GM11168 (cell line): ENCODE results near the gene KCNK2.

ENCODE experiments used
- in situ Hi-C: fragments of 300-500 bp; cut with MboI; formaldehyde crosslinking; loops from one replicate; pipeline ENCODE4 v1.12.0; 2022; ENCODE audit warnings: low sequenced_read_pairs; ENCODE audit not compliant: unreplicated experiment

The KCNK2 gene

GRCh38 chr1:215087603-215088002, 5.1 kb downstream of the KCNK2 start:
- in situ Hi-C loops: no loop called here

DNA sequence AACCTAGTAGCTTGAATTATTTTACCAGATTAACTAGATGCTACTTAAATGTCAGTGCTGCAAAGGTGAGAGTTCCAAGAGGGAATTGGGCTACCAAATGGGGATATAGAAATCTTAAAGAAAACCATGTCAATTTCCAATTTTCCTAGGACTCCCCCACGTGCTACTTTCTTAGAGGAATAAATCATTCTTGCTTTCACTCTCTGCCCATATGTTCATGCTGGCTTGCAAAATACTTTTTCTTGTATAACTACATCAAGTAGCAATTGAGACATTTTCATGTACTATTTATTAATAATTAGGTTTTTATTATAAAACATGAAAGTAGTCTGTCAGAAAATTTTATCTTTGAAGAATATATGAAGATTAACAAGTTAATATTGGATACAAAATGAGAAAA, 11.8 kb downstream of the KCNK2 start:
- in situ Hi-C loops: no loop called here

GRCh38 chr1:215095524-215095923, 13.0 kb downstream of the KCNK2 start:
- in situ Hi-C loops: no loop called here

- in situ Hi-C loops: no loop called here
These were observed 19.0 kb downstream of the KCNK2 start for GRCh38 chr1:215101511-215101910.

- in situ Hi-C loops: no loop called here
These were observed 21.7 kb downstream of the KCNK2 start for GRCh38 chr1:215104283-215104682.

GRCh38 chr1:215106067-215106466, 23.5 kb downstream of the KCNK2 start:
- in situ Hi-C loops: no loop called here

- in situ Hi-C loops: no loop called here
These were observed 26.6 kb downstream of the KCNK2 start for GRCh38 chr1:215109171-215109570.

DNA sequence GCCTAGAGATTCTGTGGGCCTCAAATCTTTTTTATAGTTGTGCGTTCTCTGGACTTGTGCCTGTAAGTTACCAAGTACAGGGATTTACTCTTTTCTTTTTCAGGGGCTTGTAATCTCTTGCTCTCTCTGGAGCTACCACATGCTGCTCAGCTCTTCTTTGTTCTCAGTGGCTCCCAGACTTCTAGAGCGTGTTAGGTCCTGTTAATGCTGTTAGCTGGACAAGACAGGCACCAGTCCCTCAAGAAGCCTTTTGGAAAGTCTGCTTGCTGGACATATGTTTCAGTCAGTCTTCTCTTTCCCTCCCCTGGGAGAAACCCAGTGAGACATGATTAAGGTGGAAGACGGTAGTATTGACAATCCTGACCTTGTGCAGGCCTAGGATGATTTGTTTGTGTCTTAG, 29.4 kb downstream of the KCNK2 start:
- in situ Hi-C loops: no loop called here

DNA sequence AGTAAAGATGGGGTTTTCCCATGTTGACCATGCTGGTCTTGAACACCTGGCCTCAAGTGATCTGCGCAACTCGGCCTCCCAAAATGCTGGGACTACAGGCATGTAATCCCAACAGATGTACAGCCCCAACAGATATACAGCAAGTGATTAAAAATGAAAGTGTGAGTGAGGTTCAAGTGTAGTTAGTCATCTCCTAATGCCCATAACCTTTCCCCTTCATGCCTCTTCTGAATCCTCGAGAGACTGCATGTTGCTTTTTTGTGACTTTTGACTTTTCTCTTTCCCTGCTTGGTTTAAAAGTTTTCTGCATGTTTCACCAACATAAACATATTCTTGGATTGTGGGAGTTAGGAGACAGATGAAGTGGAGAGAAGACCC, 31.2 kb downstream of the KCNK2 start:
- in situ Hi-C loops: no loop called here

DNA sequence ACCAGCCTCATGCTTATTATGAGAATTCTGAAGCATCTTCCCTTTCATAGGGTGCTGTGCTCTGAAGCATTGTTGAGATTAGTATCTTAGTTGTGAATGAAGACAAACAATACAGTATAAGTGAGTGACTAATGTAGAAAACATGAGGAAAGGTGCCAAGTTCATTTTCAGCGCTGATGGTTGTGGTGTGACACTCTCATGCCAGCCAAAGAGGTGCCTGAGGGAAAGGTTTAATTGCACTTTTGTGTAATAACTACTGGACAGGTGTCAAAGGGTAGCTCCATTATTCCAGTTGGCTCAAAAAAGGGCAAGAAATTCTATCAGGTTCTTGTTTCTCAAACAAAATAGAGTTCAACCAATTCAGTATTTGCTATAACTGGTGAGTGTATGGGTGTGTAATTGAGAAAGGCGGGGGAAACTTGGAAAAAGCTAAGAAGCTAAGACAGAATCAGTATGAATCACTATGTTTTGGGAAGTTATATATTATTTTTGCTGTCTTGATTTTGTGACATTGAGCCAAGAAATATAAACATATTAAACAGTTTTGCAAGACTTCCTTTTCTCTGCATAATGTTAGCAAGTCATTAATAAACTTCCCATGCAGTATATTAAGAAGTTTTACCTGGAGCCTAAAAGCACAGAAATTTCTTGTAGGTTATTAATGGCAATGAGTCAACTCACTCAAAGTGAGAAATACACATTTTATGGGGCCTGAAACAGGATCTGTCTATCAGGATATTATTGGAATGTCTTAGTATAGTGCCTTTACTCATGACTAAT, 31.8 kb downstream of the KCNK2 start:
- in situ Hi-C loops: no loop called here

- in situ Hi-C loops: no loop called here
These were observed 33.2 kb downstream of the KCNK2 start for GRCh38 chr1:215115760-215116159.

DNA sequence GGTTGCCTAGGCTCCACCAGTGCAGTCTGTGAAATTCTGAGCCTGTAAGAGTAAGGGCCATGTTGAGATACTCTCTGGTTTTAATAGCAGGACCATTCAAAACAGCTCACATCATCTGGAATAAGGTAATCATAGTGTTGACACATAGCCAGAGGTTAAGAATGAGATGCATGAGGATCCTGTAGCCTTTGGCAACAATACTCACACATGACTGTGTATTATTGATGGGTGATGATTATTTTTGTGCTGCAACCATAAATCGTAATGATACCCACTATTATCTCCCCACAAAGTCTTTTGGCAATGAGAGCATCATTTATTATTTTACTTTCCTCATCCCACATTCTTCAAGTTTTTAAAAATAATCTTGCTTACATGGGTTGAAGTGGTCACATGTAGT, 35.5 kb downstream of the KCNK2 start:
- in situ Hi-C loops: no loop called here

DNA sequence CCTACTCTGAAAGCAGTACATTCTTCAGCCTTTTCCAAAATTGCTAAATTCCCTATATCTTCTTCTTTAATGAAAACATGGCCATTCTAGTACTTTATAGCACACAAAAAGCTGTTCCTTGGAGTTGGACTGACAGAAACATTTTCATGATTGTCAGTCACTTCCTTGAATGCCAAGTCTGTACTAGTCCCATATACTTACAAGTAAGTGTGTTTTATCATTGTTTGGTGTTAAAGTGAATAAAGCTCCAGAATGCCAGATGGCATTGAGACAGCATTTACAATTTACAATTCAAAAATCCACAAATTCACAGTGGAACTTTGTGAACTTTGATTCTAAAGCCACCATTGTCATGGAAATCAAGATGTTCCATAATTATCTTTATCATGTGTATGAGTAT, 36.5 kb downstream of the KCNK2 start:
- in situ Hi-C loops: no loop called here

DNA sequence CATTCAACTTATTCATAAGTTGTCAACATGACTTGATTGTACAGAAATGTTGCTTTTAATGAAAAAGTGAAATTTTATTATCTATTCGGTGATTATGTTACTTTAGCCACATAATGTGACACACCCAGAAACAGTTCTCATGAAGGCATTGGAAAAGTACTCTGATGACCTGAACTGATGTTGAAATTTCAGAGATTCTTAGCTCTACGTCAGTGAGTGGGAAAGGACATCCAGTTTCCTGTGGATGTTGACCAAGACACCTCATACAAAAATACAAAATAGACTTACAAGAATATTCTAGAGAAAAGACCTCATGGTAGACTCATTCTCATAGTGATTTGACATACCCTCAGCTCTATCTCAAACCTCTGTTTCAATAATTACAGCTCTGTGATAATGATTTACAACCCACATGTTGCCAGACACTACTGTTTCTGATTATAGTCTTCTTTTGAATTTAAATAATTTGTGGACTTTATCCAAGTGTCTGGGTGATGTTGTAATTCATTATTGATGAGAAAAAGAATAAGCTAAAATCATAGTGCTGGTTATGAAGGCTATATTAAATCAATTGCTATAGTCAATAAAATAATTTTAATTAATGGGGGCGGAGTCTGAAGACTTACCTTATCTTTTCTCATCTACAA, 37.3 kb downstream of the KCNK2 start:
- in situ Hi-C loops: no loop called here

GRCh38 chr1:215128504-215128903, 46.0 kb downstream of the KCNK2 start:
- in situ Hi-C loops: no loop called here

DNA sequence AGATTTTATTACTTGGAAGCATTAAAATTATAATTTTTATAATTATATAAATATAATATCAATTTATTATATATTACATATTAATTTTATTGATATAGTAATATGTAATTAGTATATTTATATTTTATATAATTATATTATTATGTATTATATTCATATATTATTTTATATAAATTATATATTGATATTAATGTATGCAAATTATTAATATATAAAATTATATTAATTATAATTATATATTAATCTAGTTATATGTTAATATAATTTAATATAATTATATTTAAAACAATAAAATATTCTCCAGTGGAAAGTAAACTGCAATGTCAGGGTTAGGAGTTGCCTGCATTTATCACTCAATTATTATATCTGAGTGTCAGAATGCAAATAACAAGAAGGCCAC, 48.8 kb downstream of the KCNK2 start:
- in situ Hi-C loops: no loop called here

- in situ Hi-C loops: no loop called here
These were observed 49.6 kb downstream of the KCNK2 start for GRCh38 chr1:215132156-215132555.

DNA sequence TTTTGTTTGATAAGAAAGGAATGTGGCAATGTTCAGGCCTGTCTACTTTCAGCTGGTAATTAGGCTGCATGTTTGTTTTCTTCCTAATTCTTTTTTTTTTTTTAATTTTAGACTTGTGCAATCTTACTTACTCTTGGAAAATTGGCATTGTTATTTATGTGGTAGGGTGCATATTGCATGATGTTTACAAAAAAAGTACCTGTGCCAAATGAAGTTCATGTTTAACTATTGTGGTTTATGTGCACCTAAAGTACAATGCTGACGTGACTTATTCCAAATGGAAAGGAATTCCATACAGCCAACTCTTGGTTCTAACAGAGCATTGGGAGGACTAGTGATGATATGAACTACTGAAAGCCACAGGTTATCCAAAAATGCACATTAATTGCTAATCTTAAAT, 51.0 kb downstream of the KCNK2 start:
- in situ Hi-C loops: no loop called here

DNA sequence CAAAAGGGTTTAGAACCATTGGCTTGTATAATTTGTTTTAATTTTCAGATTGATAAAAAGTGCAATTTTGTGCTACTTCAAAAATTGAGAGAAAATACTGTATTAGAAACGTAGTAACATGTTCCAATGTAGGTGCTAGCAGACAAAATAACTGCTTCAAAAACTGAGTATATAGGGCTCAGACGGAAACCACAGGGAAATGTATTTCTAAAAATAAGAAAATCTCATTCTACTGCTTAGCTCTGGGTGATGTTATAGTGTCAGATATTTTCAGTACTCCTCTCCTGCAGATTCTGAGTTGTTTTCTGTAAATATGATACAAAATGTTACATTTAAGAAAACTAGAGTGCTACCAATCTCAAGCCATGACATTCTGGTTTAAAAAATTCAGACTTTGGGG, 55.4 kb downstream of the KCNK2 start:
- in situ Hi-C loops: no loop called here

- in situ Hi-C loops: no loop called here
These were observed 57.6 kb downstream of the KCNK2 start for GRCh38 chr1:215140135-215140534.

- in situ Hi-C loops: no loop called here
These were observed 58.9 kb downstream of the KCNK2 start for GRCh38 chr1:215141460-215141859.

GRCh38 chr1:215143497-215143896, 61.0 kb downstream of the KCNK2 start:
- in situ Hi-C loops: no loop called here
